Stimulated activated CD4-positive, alpha-beta T cell treated with anti-CD3 and anti-CD28 coated beads, Interleukin-15, amount 100 ng/mL, for 24 hours (primary cell): ENCODE measurements around the gene TBC1D5.

Experiments used
- DNase-seq: peaks from one replicate; pipeline ENCODE4 v3.0.0-alpha.2; 2020

TBC1D5 gene

GRCh38 chr3:17122758-17123157 is 619.7 kb downstream of the TBC1D5 start:
- no peak for DNase-seq

- DNase-seq = no peak
These were observed 621.1 kb downstream of the TBC1D5 start for GRCh38 chr3:17121336-17121735.

GRCh38 chr3:17120115-17120514 is 622.3 kb downstream of the TBC1D5 start:
- DNase-seq = no peak

GRCh38 chr3:17119201-17120072 is 623.0 kb downstream of the TBC1D5 start:
- DNase-seq = no peak

GRCh38 chr3:17118771-17119170 is 623.7 kb downstream of the TBC1D5 start:
- no peak for DNase-seq

GRCh38 chr3:17116007-17116600 is 626.3 kb downstream of the TBC1D5 start:
- DNase-seq = no peak

- no peak for DNase-seq
These were observed 627.2 kb downstream of the TBC1D5 start for GRCh38 chr3:17115186-17115585.

- no peak for DNase-seq
These were observed 630.8 kb downstream of the TBC1D5 start for GRCh38 chr3:17111586-17111985.

GRCh38 chr3:17110660-17111396 is 631.6 kb downstream of the TBC1D5 start:
- DNase-seq = no peak
